Measurements from ENCODE around the gene TMEM38A. TPM values are rescaled to one million over a fixed set of nuclear protein-coding genes. Genes with fewer than 3 reads are reported as not detected.
"Not testable (repeated sequence)": the region's sequence is repeated elsewhere in the genome, so short reads cannot be mapped to it uniquely, and the experiment has no call there.

TMEM38A gene
- total RNA-seq, 1 donor from 2014 or later, result 0.36 TPM

GRCh38 chr19:16703677-16704076 is 42.7 kb downstream of the TMEM38A start:
- peaks cover 9% of the 10 kb centered on the region for H3K27me3 Mint-ChIP-seq (ENCODE audit: insufficient read depth, low read depth)
- Histone ChIP-seq H3K36me3 (no peaks in the 10 kb centered on the region), H3K79me2 (ENCODE audit: low read depth) (no peaks in the 10 kb centered on the region), H3K27ac (no peak overlapping the region), H3K4me2 (no peak overlapping the region), H3K4me1 (no peaks in the 10 kb centered on the region), H2AFZ (replicated peaks) (no peak overlapping the region), H3K27me3 (no peaks in the 10 kb centered on the region), H4K20me1 (ENCODE audit: low read depth) (no peaks in the 10 kb centered on the region), H3K9me3 (ENCODE audit: low read depth) (no peaks in the 10 kb centered on the region), H3F3A (ENCODE audit: low read depth) (no peaks in the 10 kb centered on the region), H3K9ac (no peak overlapping the region), H3K4me3 (no peak overlapping the region)
- no peak overlapping the region for H3K4me3 Mint-ChIP-seq
- H3K9me3 Mint-ChIP-seq, result no peaks in the 10 kb centered on the region
- H3K36me3 Mint-ChIP-seq, result no peaks in the 10 kb centered on the region
- no peak for DNase-seq (ENCODE audit: low spot score)
- TF ChIP-seq EZH2phosphoT487 (IDR thresholded peaks at IDR 0.05) (no peak), CTCF (IDR thresholded peaks at IDR 0.05) (no peak), EZH2 (IDR thresholded peaks at IDR 0.05) (no peak)
- H3K27ac Mint-ChIP-seq, result no peak overlapping the region
- H3K4me1 Mint-ChIP-seq, result no peaks in the 10 kb centered on the region

- H4K20me1 ChIP-seq (ENCODE audit: low read depth); H3K4me3 Mint-ChIP-seq; H3K4me1 Mint-ChIP-seq; H3K27ac ChIP-seq; H3K27me3 Mint-ChIP-seq (ENCODE audit: insufficient read depth, low read depth); H3K36me3 ChIP-seq; H3K27ac Mint-ChIP-seq; H3K4me1 ChIP-seq; H3F3A ChIP-seq (ENCODE audit: low read depth); DNase-seq (ENCODE audit: low spot score); H3K4me2 ChIP-seq; H3K79me2 ChIP-seq (ENCODE audit: low read depth); H3K36me3 Mint-ChIP-seq; H2AFZ ChIP-seq (replicated peaks); H3K9ac ChIP-seq; H3K9me3 ChIP-seq (ENCODE audit: low read depth); H3K27me3 ChIP-seq; H3K4me3 ChIP-seq; H3K9me3 Mint-ChIP-seq: not testable (repeated sequence)
Measured at GRCh38 chr19:16710870-16711269, 49.9 kb downstream of the TMEM38A start.

DNA sequence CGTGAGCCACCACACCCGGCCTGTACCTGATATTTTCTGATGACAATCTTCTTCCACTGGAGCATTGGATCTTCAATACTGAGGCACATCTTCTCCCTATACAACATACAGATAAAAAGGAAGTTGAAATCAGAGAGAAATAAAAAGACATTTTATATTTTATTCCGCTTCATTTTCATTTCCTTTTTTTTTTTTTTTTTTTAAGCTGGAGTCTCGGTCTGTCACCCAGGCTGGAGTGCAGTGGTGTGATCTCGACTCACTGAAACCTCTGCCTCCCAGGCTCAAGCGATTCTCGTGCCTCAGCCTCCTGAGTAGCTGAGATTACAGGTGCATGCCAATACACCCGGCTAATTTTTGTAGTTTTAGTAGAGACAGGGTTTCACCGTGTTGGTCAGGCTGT is 51.4 kb downstream of the TMEM38A start:
- H3K9me3 Mint-ChIP-seq, H3K4me1 Mint-ChIP-seq: not testable (repeated sequence)

GRCh38 chr19:16714702-16715287 is 53.9 kb downstream of the TMEM38A start:
- Histone ChIP-seq H3K27ac (no peak overlapping the region), H4K20me1 (ENCODE audit: low read depth) (no peaks in the 10 kb centered on the region), H3K4me1 (no peaks in the 10 kb centered on the region), H3F3A (ENCODE audit: low read depth) (no peaks in the 10 kb centered on the region), H3K4me2 (no peak overlapping the region), H3K79me2 (ENCODE audit: low read depth) (no peaks in the 10 kb centered on the region), H2AFZ (replicated peaks) (no peak overlapping the region), H3K4me3 (no peak overlapping the region), H3K9me3 (ENCODE audit: low read depth) (no peaks in the 10 kb centered on the region), H3K9ac (no peak overlapping the region), H3K27me3 (no peaks in the 10 kb centered on the region), H3K36me3 (no peaks in the 10 kb centered on the region)
- H3K9me3 Mint-ChIP-seq, result no peaks in the 10 kb centered on the region
- no peaks in the 10 kb centered on the region for H3K36me3 Mint-ChIP-seq
- TF ChIP-seq EZH2phosphoT487 (IDR thresholded peaks at IDR 0.05) (no peak), CTCF (IDR thresholded peaks at IDR 0.05) (peak; percentile 98)
- H3K4me3 Mint-ChIP-seq, result no peak overlapping the region
- peak; percentile 68 for DNase-seq (ENCODE audit: low spot score)
- H3K27me3 Mint-ChIP-seq (ENCODE audit: insufficient read depth, low read depth), result peaks cover 4% of the 10 kb centered on the region
- no peaks in the 10 kb centered on the region for H3K4me1 Mint-ChIP-seq
- no peak overlapping the region for H3K27ac Mint-ChIP-seq

More for the DNA sequence above, 51.4 kb downstream of the TMEM38A start:
- DNase-seq (ENCODE audit: low spot score); H3K4me3 Mint-ChIP-seq; H3K4me1 ChIP-seq; H3K4me2 ChIP-seq; H3K27me3 ChIP-seq; H3F3A ChIP-seq (ENCODE audit: low read depth); H3K9me3 ChIP-seq (ENCODE audit: low read depth); H3K27ac ChIP-seq; H3K36me3 Mint-ChIP-seq; H3K27me3 Mint-ChIP-seq (ENCODE audit: insufficient read depth, low read depth); H3K9ac ChIP-seq; H3K27ac Mint-ChIP-seq; H2AFZ ChIP-seq (replicated peaks); H3K4me3 ChIP-seq; H3K79me2 ChIP-seq (ENCODE audit: low read depth); H4K20me1 ChIP-seq (ENCODE audit: low read depth); H3K36me3 ChIP-seq: not testable (repeated sequence)
